ENCODE measurements around the gene VNN1. TPM values are rescaled to one million over a fixed set of nuclear protein-coding genes. Genes with fewer than 3 reads are reported as not detected.

The VNN1 gene
- total and polyA plus RNA-seq, 7 donors: 0.83 to 3.2 (median 2.5) TPM; not detected in 1

DNA sequence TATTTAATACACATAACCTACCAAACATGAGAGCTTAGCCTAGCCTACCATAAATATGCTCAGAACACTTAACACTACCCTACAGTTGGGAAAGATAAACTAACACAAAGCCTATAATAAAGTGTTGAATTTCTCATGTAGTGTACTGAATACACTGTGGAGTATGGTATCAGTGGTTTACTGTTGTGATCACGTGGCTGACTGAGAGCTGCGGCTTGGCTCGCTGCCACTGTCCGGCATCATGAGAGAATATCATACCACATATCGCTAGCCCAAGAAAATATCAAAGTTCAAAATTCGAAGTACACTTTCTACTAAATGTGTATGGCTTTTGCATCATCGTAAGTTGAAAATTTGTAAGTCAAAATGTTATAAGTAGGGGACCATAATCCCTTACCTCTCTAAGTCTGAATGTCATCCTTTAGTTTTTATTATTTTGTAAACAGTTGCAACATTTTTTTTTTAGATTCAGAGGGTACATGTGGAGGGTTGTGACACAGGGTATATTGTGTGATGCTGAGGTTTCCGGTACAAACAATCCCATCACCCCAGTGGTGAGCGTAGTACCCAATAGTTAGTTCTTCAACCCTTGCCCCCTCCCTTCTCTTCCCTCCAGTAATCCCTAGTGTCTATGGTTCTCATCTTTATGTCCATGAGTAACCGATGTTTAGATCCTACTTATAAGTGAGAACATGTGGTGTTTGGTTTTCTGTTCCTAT is 40.3 kb downstream of the VNN1 start:
- H3K36me3 ChIP-seq: no peaks in the 10 kb centered on the region
- intact Hi-C loops (cut with DNase I): no loop called here
- 46 to 78% methylated on average over 10 of the region's 10 CpGs for WGBS, 2 donors

DNA sequence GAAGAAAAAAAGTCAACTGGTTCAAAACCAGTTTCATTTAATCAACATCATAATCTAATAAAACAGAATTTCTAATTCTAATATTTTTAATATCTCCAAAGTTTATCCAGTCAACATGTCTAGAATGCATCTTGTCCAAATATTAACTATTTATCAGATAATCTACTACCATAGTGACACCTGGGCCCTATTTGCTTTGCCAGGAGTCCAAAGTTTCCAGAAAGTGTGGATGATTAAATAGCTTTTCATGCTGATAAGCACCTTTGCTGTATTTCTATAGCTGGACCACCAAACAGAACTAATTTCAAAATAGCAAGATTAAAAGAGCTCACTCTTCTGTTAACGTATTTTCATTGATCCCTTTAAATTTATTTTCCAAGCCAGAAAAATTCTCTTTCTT is 42.6 kb downstream of the VNN1 start:
- no peak for TF ChIP-seq POLR2A (IDR thresholded peaks at IDR 0.05)
- TF ChIP-seq POLR2AphosphoS5 (IDR thresholded peaks at IDR 0.05): no peak
- TF ChIP-seq EP300 (IDR thresholded peaks at IDR 0.05): no peak
- TF ChIP-seq, protein P1, sequence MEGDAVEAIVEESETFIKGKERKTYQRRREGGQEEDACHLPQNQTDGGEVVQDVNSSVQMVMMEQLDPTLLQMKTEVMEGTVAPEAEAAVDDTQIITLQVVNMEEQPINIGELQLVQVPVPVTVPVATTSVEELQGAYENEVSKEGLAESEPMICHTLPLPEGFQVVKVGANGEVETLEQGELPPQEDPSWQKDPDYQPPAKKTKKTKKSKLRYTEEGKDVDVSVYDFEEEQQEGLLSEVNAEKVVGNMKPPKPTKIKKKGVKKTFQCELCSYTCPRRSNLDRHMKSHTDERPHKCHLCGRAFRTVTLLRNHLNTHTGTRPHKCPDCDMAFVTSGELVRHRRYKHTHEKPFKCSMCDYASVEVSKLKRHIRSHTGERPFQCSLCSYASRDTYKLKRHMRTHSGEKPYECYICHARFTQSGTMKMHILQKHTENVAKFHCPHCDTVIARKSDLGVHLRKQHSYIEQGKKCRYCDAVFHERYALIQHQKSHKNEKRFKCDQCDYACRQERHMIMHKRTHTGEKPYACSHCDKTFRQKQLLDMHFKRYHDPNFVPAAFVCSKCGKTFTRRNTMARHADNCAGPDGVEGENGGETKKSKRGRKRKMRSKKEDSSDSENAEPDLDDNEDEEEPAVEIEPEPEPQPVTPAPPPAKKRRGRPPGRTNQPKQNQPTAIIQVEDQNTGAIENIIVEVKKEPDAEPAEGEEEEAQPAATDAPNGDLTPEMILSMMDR (IDR thresholded peaks at IDR 0.05): no peak
- Histone ChIP-seq H3K36me3 (no peaks in the 10 kb centered on the region), H3K27me3 (no peaks in the 10 kb centered on the region), H3K4me3 (no peak overlapping the region), H3K4me1 (no peaks in the 10 kb centered on the region), H3K9me3 (no peaks in the 10 kb centered on the region), H3K27ac (no peak overlapping the region)
- no peak for DNase-seq
- intact Hi-C loops (cut with DNase I): no loop called here
- 92 to 94% methylated on average over 1 of the region's 1 CpG for WGBS, 2 donors

More for the DNA sequence above, 40.3 kb downstream of the VNN1 start:
- no peak for DNase-seq
- no peak for TF ChIP-seq EP300 (IDR thresholded peaks at IDR 0.05)
- TF ChIP-seq POLR2AphosphoS5 (IDR thresholded peaks at IDR 0.05): no peak
- no peak for TF ChIP-seq POLR2A (IDR thresholded peaks at IDR 0.05)
- TF ChIP-seq, protein P1 (IDR thresholded peaks at IDR 0.05): no peak
- Histone ChIP-seq H3K4me1 (no peaks in the 10 kb centered on the region), H3K27ac (no peak overlapping the region), H3K9me3 (no peaks in the 10 kb centered on the region), H3K4me3 (no peak overlapping the region), H3K27me3 (no peaks in the 10 kb centered on the region)

DNA sequence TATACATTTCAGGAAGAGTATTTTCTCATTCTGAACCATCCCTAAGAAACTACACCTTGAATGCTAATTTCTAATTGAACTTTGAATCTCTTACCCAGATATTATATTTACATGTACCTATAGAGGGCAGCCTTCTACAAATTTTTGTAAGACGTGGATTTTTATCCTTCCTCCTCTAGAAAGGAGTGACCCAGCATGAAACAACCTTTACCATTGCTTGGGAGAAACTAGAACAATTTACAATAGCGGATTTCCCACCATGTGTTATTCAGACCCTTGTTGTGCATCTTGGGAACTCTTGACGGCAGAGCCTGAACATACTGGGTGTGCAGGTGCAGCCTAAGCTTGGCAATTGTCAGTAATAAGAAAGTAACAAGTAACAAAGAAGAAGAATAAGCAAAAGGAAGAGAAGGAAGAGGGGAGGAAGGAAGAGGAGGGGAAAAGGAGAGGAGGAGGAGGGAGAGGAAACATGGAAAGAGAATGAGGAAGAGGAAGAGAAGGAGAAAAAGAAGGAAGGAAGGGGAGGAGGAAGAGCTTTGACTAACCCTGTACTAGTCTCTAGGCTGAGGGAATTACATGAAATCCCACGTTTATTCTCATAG is 44.1 kb downstream of the VNN1 start:
- TF ChIP-seq, protein P1 (IDR thresholded peaks at IDR 0.05): peak in 2 of 4 experiments; percentile 26 to 32
- no peak for TF ChIP-seq POLR2AphosphoS5 (IDR thresholded peaks at IDR 0.05)
- no peak overlapping the region for H3K27ac ChIP-seq
- WGBS, 2 donors: 3 to 6% methylated on average over 4 of the region's 4 CpGs
- no peak for DNase-seq
- no peaks in the 10 kb centered on the region for H3K36me3 ChIP-seq
- no peak overlapping the region for H3K4me3 ChIP-seq
- no peaks in the 10 kb centered on the region for H3K27me3 ChIP-seq
- H3K9me3 ChIP-seq: no peaks in the 10 kb centered on the region
- intact Hi-C loops (cut with DNase I): no loop called here
- H3K4me1 ChIP-seq: no peaks in the 10 kb centered on the region

DNA sequence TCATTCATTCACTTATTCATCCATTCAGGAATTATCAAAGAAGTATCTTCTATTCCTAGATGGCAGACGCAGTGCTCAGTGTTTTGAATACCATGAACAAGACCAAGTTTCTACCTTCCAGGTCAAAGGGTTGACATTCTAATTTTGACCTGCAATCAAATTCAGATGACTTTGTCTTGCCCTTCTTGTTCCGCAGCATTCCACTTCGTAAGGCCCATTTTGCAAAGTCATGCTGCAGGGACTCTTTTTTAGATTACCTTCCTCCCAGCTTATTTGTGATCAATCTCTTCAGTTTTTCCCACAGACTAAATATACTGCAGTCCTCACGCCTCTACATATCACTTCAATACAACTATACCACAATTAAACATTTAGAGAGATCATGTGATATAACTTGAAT is 47.7 kb downstream of the VNN1 start:
- Histone ChIP-seq H3K36me3 (no peaks in the 10 kb centered on the region), H3K4me1 (no peaks in the 10 kb centered on the region), H3K27ac (no peak overlapping the region), H3K4me3 (no peak overlapping the region), H3K27me3 (no peaks in the 10 kb centered on the region), H3K9me3 (no peaks in the 10 kb centered on the region)
- intact Hi-C loops (cut with DNase I): no loop called here
- 66 to 89% methylated on average over 4 of the region's 4 CpGs for WGBS, 2 donors
- TF ChIP-seq EP300 (IDR thresholded peaks at IDR 0.05) (no peak), POLR2AphosphoS5 (IDR thresholded peaks at IDR 0.05) (no peak)
- no peak for DNase-seq

DNA sequence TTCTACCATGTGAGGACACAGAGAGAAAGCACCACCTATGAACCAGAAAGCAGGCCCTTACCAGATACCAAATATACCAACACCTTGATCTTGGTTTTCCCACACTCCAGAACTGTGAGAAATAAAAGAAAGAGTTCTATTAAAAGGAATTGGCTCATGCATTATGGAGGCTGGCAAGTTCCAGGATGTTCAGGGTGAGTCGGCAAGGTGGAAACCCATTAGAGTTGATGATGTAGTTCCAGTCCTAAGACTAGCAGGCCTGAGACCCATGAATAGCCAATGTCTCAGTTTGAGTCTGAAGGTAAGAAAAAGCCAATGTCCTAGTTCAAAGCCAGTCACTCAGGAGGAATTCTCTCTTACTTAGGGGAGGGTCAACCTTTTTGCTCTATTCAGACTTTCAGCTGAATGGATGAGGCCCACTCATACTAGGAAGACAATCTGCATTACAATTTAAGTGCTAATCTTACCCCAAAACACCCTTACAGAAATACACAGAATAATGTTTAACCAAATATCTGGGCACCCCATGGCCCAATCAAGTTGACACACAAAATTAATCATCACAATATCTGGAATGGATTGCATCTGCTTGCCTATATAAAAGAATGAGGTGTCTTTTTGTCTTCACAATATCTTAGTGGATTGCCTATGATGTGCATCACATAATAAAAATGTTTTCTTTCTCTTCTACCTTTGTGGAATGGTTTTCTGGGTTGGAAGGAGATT is 49.4 kb downstream of the VNN1 start:
- Histone ChIP-seq H3K9me3 (no peaks in the 10 kb centered on the region), H3K36me3 (no peaks in the 10 kb centered on the region), H3K4me1 (no peaks in the 10 kb centered on the region), H3K27me3 (no peaks in the 10 kb centered on the region), H3K27ac (no peak overlapping the region), H3K4me3 (no peak overlapping the region)
- TF ChIP-seq, protein P1 (IDR thresholded peaks at IDR 0.05): no peak
- TF ChIP-seq POLR2AphosphoS5 (IDR thresholded peaks at IDR 0.05) (no peak), POLR2A (IDR thresholded peaks at IDR 0.05) (no peak), EP300 (IDR thresholded peaks at IDR 0.05) (no peak)
- WGBS, 2 donors: 97 to 99% methylated on average over 1 of the region's 1 CpG
- intact Hi-C loops (cut with DNase I): no loop called here
- no peak for DNase-seq
